Inflammatory macrophage treated with lipopolysaccharide for 4 hours (primary cell): Measurements from ENCODE around the gene HSDL1.
"Not testable (repeated sequence)": the region's sequence is repeated elsewhere in the genome, so short reads cannot be mapped to it uniquely, and the experiment has no call there.

Experiments used
- DNase-seq: peaks from one replicate; pipeline ENCODE4 v3.0.0-alpha.2; 2020

Gene HSDL1

DNA sequence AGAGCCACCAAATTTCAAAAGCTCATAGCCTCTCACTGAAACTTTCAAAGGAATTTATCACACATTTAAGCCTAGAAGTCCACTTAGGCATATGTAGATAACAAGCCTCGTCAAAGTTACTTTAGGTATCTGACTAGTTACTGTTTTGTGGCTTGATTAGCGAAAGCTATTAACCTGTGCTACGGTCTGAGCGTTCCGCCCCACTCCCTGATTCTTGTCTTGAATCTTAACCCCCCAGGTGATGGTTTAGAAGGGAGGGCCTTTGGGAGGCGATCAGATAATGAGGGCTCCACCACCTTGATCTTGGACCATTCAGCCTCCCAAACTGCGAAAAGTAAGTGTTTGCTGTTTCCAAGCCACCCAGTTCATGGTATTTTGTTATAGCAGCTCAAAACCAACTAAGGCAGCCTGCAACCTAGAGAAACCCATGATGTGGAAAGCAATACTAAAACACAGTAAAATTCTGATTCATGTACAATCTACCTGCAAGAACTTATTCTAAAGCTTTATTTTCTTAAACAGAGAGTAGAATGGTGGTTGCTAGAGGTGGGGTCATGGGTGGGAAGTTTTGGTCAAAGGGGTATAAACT is 7.1 kb downstream of the HSDL1 start:
- no peak for DNase-seq

DNA sequence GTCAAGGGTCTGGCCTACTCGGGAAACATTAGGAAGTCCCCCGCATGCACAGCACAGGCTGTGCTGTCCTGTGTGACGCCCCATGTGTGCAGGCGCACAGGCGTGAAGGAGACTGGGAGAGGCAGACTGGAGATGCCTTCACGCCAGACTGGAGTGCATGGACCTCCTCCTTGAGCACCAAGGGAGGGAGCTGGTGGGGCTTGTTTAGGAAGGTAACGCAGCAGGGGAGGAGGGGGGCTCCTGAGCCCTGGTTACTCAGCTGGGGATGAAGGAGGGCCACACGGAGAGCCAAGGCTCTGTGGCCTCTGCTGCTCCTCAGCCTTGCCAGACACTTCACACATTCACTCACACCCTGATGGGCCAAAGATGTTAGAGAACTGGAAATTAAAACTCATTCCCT is 7.7 kb downstream of the HSDL1 start:
- no peak for DNase-seq

DNA sequence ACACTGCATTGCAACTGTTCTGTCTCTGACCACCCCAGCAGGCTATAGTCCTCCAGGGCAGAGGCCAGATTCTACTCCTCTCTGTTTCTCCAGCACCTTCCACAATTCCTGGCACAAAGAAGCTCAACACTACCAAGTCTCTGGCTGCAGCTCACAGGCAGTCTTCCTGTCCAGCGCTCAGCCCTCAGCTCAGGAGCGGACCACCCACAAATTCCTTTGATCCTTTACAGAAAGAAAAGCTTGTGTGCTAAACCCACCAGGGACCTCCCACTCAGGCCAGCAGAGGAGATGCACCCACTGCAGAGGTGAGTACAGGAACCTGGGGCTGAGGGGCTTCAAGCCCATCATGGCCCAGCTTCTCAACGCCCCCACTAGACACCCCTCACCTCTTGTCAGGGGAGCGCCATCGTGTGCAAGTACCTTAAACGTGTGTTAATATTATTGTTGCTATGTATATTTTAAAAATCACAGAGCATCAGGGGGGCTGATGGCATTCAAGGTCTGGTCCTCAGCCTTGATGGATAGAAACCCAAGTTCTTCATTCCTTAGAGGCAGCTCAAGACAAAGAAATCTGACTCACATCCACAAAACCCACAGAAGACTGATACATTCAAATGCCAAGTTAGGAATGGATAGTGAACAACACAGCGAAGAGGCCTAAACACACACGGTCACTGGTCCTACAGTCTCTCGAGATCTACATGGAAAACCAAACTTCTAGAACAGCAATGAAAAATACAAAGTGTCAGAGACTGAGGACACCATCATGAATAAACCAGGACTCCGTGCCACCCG is 8.4 kb downstream of the HSDL1 start:
- DNase-seq = no peak

DNA sequence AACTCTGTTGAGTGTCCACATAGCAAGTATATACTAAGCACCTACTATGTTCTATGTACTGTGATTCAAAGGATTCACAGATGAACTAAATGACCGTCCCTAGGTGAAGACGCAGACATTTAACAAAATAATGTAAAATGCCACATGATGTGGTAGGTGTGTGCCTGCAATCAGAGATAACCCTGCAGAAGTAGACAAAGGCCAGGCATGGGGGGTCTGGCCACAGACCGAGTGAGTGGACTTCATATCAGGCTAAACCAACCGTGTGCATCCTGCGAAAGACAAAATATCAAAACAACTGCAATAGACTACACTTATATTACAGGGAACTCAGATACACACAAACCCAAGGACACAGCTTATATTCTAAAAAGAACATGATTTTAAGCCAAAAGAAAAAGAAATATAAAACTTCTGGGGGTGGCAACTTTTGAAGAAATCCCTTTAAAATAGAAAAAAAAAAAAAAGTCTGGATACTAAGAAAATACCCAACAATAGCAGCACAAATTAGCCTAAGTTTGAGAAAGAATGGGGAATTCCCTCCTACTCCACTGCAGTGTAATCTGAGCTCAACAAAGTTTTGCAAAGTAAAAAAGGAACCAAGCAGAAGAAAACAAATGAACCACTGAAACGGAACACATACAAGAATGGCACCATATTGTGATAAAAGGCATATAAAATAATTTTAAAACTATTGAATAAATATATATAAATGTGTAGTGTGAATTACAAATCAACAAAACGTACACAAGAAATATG is 12.3 kb downstream of the HSDL1 start:
- DNase-seq = peak; percentile 46

DNA sequence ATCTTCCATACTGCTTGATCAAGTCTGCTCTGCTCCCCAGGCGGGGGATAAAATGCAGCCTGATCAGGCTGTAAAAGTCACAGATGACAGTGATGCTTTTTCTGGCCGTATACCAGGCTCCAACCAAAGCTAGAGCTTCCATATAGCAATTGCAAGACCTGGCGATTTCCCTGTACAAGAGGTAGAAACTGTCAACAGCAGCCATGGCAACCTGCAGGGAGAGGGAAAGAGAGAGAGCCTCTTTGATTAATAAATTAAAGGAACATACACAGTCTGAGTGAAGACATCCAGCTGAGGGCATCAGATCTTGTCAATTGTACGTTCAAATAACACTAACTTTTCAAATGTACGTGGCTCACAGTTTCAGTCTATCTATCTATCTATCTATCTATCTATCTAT is 13.9 kb downstream of the HSDL1 start:
- no peak for DNase-seq

DNA sequence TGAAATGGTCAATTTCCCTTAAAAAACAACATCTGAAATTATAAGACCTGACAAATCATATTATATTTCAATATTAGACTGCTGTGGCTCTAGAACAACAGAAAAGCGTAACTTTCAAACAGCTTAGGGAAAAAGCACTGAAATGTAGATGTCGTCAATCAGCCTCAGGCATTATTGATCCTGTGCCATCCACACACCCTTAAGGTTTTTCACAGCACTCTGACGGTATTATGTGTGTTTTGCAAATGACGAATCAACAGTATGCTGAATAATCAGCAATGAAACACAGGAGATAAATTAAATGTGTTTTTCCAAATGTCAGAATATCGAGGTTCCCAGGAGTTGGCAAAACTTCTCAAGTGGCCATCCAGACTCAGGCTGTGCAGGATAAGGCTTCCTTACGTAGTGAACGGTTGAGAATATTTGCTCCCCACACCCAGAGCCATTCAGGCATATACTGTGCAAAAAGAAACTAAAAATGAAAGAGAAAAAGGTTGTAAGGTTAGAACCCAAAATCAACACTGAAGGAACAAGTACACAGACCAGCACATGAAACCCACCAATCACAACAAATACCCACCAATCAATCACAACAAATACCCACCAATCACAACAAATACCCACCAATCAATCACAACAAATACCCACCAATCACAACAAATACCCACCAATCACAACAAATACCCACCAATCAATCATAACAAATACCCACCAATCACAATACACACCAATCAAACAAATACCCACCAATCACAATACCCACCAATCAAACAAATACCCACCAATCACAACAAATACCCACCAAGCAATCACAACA is 20.5 kb downstream of the HSDL1 start:
- no peak for DNase-seq

DNA sequence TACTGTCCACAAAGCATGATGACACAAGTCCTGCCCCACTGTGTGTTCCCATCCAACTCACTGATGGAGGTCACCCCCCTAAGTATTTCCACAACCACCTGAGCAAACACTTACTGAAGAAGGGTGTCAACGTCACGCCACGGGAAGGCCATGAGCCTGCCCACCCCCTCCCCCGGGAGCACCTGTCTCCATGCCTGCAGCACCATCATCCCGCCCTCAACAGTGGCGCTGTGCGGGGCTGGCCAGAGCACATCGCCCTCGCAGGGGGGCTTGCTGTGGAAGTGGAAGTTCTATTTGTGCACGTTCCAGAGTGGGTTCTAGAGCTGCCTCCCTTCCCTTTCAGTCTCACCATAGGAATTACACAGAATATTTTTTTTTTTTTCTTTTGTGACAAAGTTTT is 24.0 kb downstream of the HSDL1 start:
- no peak for DNase-seq

DNA sequence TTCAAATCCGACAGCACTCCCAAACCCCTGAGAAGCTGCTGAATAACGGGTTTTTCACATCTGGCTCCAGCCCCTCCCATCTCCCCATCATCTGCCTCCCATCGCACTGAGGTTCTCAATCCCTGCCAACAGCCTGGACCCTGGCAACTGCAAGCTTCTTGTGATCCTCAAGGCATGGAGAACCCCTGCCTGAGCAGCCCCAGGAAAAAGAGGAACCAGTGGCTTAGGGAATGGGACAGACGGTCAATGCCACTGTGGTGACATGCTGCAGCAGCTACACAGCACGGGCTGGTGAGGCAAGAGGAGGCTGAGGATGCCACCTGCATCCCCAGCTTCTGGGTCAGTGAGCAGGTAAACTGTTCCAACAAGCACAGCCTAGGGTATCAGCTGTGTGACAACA is 25.0 kb downstream of the HSDL1 start:
- DNase-seq = no peak

DNA sequence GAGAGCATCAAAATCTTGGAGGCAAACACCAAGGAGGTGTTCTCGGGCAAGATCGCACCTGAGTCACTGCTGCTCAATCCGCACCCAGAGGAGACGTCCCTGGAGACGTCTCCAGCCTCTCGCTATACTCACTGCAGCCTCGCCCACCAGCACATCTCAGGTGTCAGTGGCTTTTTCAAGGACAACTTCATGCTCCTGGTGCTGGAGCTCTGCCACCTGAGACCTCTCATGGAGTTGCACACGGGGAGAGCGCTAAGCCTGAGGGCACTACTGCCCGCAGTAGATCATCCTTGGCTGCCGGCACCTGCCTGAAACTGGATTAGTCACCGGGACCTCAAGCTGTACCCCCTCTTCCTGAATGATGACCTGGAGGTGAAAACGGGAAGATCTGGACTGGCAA is 25.6 kb downstream of the HSDL1 start:
- no peak for DNase-seq

DNA sequence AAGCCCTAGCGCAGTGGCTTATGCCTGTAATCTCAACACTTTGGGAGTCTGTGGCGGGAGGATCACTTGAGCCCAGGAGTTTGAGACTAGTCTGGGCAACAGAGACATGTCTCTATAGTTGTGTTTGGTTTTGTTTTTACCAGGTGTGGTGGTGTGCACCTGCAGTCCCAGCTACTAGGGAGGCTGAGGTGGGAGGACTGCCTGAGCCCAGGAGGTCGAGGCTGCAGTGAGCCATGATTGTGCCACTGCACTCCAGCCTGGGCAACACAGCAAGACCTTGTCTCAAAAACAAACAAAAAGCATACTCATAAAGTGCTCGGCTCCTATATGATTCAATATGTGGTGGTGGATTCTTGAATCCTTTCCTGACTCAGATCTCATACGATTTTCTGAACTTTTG is 26.7 kb downstream of the HSDL1 start:
- DNase-seq = not testable (repeated sequence)

DNA sequence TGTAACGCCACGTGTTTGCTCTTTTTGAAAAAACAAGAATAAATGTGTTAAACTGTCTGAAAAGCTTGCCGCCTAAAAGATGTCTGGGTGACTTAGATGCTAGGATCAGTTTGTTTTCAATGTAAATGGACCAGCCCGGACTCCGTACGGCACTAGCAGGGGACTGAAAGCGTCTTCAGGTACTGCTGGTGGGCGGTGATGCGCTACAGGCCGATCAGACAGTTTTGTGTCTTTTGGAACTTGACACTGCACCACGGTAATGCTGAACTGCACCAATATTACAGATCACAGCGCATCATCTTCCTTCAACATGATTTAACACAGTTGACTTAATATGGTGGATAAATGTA is 27.5 kb downstream of the HSDL1 start:
- no peak for DNase-seq

DNA sequence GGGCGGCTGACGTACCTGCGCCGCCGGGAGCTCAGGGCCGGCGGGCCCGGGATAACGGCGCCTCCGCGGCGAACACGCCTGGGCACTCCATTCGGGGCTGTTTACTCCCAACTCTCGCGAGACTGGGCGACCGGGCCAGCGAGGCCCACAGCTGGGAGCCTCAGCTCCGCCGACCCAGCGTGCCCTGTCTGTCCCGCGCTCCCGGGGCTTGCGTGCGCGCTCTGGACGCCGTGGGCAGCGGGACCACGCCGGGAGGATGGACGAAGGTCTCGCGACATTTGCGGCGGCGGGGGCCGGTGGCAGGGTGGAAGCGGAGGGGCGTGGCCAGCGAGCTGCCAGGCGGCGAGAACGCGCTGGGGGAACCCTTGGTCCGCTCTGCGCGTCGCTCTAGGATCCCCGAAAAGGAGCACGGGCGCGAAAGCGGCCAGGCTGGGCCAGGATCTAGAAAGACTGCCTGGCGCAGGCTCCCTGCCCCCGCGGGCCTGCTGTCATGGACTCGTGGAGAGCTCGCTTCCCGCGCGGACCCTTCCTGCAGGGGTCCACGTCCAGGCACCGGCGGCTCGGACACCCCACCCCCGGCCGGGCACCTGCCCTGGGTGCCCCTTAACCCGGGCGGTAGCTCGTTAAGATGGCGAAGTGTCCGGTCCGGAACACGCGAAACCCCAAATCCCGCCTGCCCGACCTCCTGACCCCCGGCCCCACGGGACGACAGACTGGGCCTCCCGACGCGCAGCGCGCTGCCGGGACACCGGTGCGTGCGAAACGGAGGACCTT is 28.1 kb downstream of the HSDL1 start, which contains the start of gene MBTPS1:
Gene MBTPS1 (minus strand): TSS at position 223 of the 774 bp plus-strand sequence. CDS start 15,159 bp downstream, outside the sequence.
- DNase-seq = peak; percentile 99

DNA sequence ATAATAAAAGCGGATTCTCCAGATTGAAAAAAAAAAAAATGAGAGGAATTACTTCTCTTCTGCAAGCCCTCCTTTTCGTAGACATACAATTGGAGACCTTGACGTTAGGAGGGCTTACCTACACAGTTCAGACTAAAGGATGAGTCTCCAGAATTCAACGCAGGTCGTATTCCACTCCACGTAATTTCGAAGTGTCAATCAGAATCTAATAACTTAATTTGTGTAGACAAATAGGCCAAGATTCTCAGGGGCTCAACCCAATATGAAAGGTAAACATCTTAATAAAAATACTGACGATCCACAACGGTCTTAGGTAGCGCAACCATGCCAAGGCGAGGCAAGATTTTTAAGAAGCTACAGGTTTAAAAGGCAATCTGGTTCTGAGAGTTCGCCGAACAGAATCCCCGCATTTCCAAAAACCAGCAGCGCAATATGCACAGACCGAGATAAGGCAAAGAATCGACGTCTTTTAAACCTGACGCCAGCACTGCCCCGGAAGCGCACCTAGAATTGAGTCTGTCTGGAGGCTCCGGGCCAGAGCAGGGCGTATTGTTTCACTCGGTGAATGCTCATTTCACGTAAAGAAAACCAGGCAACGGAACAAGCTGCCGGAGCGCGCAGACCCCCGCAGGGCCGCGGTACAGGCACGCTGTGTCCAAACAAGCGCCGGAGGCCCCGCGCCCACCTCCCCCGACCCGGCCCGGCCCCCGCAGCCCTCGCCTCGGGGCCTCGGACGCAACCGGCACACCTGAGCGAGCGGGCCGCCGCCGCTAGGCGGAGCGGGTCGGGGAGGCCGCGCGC is 28.9 kb downstream of the HSDL1 start:
- DNase-seq = peak; percentile 34

DNA sequence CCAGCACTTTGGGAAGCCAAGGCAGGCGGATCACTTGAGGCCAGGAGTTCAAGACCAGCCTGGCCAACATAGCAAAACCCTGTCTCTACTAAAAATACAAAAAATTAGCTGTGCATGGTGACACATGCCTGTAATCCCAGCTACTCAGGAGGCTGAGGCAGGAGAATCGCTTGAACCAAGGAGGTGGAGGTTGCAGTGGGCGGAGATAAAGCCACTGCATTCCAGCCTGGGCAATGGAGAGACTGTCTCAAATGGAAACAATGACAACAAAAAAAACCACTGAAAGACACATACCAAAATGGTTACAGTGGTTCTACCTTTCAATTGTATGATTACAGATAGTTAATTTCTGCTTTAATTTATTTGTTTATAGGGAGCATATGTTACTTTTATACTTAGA is 33.0 kb downstream of the HSDL1 start:
- not testable (repeated sequence) for DNase-seq

DNA sequence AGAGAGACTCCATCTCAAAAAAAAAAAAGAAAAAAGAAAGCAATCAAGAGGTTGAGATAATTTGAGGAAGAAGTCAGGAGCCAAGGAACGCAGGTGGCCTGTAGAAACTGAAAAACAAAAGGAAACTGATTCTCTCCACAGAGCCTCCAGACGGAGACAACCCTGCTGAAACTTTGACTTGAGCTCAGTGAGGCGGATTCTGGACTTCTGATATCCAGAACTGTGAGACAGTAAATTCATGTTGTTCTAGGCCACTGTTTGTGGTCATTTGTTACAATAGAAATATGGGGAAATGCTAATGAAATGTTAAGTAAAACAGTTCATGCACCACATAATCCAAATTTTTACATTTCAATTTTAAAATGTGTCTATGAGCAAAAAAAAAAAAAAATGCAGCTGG is 33.5 kb downstream of the HSDL1 start:
- DNase-seq = no peak

DNA sequence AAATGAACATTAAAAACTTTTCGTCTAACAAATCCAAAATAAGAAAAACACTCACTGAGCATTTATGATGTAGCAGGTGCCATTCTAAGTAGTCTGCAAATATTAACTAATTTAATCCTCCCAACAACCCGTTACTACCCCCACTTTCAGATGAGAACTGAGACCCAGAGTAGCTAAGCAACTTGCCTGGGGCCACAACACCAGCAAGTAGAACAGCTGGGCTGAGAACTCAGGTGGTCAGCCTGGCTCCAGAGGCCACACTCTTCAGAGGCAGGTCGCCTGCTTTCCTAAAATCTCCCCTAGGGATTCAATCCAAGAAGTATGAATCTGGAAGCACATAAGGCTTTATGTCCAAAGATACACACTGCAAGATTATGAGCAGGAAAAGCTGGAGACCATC is 34.5 kb downstream of the HSDL1 start:
- DNase-seq = no peak

DNA sequence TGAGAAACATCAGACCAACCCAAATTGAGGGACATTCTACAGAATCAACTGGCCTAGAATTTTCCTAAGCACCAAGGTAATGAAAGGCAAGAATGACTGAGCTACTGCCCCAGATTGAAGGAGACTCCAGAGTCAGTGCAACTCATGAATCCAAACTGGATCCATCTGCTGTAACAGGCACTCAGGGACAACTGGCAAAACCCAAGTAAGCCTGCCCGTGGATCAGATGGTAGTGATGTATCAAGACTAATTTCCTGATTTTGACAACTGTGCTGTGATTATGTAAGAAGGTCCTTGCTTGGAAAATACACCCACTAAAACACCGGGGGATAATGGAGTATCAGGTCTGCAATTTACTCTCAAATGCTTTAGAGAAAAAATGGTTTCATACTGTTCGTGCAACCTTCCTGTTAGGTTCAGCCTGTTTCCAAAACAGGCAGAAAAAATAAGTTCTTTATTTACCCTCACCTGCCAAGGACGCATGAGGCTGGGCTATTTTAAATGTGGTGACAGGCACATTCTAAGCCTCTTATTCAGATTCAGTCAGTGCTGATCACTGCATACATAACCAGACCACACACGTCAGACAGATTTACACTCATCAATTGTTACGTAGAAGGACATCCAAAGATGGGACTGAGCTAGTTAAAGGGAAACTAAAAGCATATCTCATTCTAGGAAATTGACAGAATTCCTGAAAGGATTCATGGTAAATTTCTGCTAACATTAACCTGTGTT is 35.2 kb downstream of the HSDL1 start:
- peak; percentile 33 for DNase-seq

DNA sequence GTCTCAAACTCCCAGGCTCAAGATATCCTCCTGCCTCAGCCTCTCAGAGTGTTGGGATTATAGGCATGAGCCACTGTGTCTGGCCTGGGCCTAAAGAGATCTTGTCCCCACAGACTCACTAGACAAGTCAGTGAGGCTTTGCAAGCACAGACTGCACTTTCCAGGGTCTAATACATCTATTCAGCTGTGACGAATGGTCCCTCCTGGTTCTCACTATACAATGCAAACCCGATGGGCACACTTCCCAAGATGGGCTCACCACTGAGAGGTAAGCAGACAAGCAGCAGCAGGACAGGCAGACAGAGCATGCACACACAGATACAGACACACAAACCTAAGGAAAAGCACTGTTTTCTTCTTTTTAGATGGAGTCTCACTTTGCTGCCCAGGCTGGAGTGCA is 37.1 kb downstream of the HSDL1 start:
- no peak for DNase-seq

DNA sequence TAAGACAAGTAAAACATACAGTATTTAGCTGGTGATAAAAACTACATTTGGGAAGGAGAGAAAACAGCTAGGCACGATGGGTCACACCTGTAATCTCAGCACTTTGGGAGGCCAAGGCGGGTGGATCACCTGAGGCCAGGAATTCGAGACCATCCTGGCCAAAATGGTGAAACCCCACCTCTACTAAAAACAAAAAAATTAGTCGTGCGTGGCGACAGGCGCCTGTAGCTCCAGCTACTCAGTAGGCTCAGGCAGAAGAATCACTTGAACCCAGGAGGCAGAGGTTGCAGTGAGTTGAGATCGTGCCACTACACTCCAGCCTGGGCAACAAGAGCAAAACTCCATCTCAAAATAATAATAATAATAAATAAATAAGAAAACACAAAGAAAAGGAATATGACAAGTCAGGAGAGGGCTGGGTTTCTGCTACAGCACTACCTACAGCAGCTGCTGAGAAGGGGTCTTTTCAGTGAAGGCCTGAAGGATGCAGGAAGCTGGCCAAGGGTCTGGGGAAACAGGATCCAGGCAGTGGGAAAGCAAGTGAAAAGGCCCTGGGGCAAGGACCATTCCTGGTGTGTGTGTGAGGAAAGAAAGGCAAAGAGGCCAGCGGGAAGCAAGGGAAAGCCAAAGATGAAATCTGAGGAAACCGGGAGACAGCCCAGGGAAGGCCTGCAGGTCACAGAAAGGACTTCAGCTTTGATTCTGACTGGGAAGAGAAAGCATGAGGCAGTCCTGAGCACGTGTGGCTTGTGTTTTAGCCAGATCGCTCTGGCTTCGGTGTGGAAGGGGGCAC is 38.8 kb downstream of the HSDL1 start:
- no peak for DNase-seq

DNA sequence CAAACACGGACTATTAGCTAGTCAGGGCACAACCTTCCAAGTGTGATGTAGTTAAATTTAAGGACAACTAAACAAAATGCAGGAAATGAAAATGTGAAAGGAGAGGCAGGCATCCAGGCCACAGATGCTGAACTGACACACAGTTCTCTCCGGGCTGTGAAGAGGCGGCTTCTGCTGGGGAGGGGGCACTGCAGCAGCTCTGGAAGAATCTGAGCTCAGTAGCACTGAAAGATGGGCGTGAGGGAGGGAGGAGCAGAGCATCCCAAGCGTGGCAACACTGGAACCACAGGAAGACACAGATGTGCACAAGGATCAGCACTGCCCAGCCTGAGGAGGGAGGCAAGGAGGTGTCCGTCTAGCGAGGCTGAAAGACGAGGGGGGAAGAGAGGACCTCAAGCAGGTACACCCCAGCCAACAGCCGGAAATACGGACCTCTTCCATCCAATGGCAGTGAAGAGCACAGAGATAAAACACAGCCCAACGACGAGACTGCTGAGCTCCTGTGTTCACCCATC is 39.6 kb downstream of the HSDL1 start:
- no peak for DNase-seq
